GM19438 (cell line): ENCODE results near the gene LIPC.
"Not testable (repeated sequence)": the region's sequence is repeated elsewhere in the genome, so short reads cannot be mapped to it uniquely, and the experiment has no call there.

Source experiments
- ATAC-seq: cut with Tn5 transposase; IDR thresholded peaks from one replicate; pipeline ENCODE4 v1.9.1; 2021; ENCODE audit warnings: low read depth; ENCODE audit not compliant: unreplicated experiment

Gene LIPC

GRCh38 chr15:58598829-58599210, 167.0 kb downstream of the LIPC start:
- no peak for ATAC-seq

GRCh38 chr15:58602823-58603222, 171.0 kb downstream of the LIPC start:
- no peak for ATAC-seq

- not testable (repeated sequence) for ATAC-seq
Observed at GRCh38 chr15:58603927-58604326, 172.1 kb downstream of the LIPC start.

- no peak for ATAC-seq
Observed at GRCh38 chr15:58604455-58604923, 172.7 kb downstream of the LIPC start.

DNA sequence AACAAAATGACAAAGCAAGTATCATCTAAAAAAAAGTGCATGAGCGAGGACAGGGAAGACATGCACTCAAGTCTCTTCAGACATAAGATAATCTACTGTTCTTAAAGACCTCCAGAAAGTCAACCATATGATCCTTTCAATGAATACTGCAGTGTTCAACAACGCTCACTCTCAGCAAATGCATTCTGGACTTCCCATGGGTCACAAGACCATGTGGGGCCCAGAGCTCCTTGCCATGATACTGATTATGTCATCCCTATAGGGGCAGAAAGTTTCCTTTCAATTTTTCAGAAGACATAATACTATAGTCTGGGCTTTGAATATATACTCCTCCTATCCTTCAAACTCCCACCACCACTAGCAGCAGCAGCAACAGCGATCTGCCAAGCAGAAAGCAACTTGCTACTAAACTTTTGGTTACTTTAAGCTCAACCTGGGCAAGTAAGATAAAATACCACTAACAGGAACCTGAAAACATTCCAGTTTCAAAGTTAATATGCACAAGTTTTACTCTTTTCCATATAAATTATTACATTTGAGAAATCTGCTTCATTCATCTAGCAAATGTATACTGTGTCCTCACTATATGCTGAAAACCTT, 174.2 kb downstream of the LIPC start:
- ATAC-seq: no peak

GRCh38 chr15:58606577-58607080, 174.8 kb downstream of the LIPC start:
- ATAC-seq: no peak

DNA sequence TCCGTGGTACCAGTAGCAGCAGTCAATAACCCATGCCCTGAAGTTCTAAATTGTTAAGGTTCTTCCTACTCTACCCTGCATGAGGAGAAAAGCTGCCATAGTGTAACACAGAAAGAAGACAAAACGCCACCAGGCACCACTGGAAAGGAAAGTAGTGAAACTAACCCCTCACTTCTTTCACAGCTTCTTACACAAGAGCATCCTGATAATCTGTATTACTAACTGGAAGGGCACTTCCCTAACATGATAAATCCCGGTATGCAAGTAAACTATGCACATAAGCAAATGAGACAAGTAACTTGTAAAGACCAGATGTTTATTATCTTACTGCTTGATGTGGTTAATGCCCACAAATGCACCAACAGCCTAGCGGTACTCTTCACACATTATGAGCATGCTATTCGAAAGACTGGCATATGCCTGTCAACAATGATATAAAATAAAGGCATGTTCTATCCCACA, 176.4 kb downstream of the LIPC start:
- no peak for ATAC-seq

- ATAC-seq: no peak
Observed at GRCh38 chr15:58608711-58609110, 176.9 kb downstream of the LIPC start.

- ATAC-seq: no peak
Observed at GRCh38 chr15:58611731-58612676, 180.2 kb downstream of the LIPC start.

- no peak for ATAC-seq
Observed at GRCh38 chr15:58616171-58616570, 184.4 kb downstream of the LIPC start.
